IPS DF 6.9 (cell line): ENCODE results near the gene RNF39.
A peak's percentile ranks its signal among the peaks of the same experiment; 100 is the strongest.

Experiments
- DNase-seq: peaks from one replicate; pipeline ENCODE4 v3.0.0-alpha.2; 2013; ENCODE audit warnings: low read depth, low spot score
- H3K27ac ChIP-seq: one replicate; pipeline ENCODE4 v1.5.1; 2013; ENCODE audit warnings: low read length, control low read depth
- H3K27me3 ChIP-seq: 2 replicates; pipeline ENCODE4 v1.6.1; 2013; ENCODE audit warnings: mild to moderate bottlenecking, low read length; ENCODE audit not compliant: control insufficient read depth, insufficient read depth
- H3K36me3 ChIP-seq: 2 replicates; pipeline ENCODE4 v1.6.1; 2013; ENCODE audit warnings: low read length; ENCODE audit not compliant: control insufficient read depth, insufficient read depth
- H3K4me1 ChIP-seq: 2 replicates; pipeline ENCODE4 v1.6.1; 2013; ENCODE audit warnings: low read length; ENCODE audit not compliant: control insufficient read depth, insufficient read depth
- H3K4me3 ChIP-seq: 2 replicates; pipeline ENCODE4 v1.5.1; 2013; ENCODE audit warnings: mild to moderate bottlenecking, low read length
- H3K9me3 ChIP-seq: 2 replicates; pipeline ENCODE4 v1.6.1; 2013; ENCODE audit warnings: low read length, inconsistent platforms; ENCODE audit not compliant: control insufficient read depth, insufficient read depth
- whole genome bisulfite sequencing: extraction: QIAGEN DNeasy Blood & Tissue Kit; methylation state at CpG from one replicate; pipeline ENCODE4 v1.1.7; 2013; ENCODE audit warnings: mixed read lengths, missing lambda C conversion rate; ENCODE audit not compliant: insufficient read length, insufficient coverage; 5-methylcytosine and 5-hydroxymethylcytosine counted together

The RNF39 gene

DNA sequence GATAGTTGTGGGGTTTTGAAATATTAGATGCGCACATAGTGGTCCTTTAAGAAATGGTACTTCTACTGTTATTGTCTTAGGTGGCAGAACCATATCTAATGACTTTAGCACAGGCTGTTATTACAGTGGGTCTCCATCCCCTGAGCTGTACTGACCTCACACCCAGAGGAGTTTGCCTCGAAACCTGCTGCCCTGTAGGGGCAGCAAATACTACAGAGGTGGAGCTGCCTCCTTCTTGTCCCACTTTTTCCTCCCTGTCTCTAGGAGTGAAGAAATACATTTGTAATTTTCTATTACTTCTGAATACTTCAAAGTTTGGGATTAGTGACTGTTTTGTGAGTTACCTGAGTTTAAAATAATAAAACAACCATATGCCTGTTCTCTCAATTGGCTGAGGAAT lies 29.1 kb upstream of the RNF39 start:
- H3K4me1 ChIP-seq = peaks cover 6% of the 10 kb centered on the region
- peaks cover 32% of the 10 kb centered on the region for H3K27me3 ChIP-seq
- WGBS = no CpG with 5 or more reads among the region's 2 CpGs

GRCh38 chr6:30103872-30104179 lies 28.3 kb upstream of the RNF39 start:
- H3K36me3 ChIP-seq = no peaks in the 10 kb centered on the region
- peaks cover 6% of the 10 kb centered on the region for H3K4me1 ChIP-seq
- peak overlapping the region; percentile 33; the same call in 1 of the 2 replicates for H3K4me3 ChIP-seq
- peaks cover 36% of the 10 kb centered on the region for H3K27me3 ChIP-seq
- no CpG with 5 or more reads among the region's 3 CpGs for WGBS
- DNase-seq = no peak
- H3K9me3 ChIP-seq = no peaks in the 10 kb centered on the region
- no peak overlapping the region for H3K27ac ChIP-seq

More for the DNA sequence above, 29.1 kb upstream of the RNF39 start:
- no peaks in the 10 kb centered on the region for H3K36me3 ChIP-seq
- no peak overlapping the region for H3K27ac ChIP-seq
- no peak for DNase-seq
- no peak overlapping the region for H3K4me3 ChIP-seq
- H3K9me3 ChIP-seq = no peaks in the 10 kb centered on the region

DNA sequence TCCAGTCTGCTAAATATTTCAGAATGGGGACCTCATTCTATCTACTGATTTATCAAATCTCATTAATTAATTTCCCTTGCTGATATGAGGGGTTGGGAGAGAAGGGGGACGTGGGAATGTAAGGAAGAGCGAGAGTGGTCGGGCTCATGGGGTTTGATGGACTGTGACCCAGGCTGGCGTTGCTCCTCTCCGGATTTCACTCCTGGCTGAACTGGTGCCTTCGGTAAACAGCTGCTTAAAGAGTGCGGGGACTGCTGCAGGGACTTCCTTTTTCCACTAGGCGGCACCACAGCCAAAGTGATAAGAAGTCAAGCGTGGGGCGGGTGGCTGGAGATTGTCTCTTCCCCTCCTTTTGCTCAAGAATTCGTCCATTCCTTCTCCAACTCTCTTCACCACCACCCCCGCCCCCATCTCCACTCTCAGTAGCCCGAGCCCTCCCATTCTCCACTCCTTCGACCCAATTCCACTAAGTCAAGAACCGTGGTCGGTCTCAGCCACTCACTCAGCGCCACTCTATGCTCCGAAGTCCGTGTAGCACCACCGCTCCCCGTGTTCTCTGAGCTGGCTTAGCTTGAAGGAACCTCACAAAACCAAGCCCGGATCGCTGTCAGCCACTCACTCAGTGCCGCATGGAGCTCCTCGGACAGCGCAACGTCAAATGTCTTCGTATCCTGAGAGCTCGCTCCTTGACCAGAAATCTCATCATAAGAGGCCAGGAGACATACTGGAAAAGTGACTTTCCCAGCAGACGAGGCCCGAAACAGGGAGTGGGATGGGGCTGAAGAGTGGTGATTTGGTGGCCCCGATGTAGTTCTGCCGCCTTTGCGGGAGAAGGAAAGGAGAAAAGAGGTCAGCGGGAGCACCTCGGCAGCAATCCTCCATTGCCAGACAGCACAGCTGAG lies 27.7 kb upstream of the RNF39 start:
- peaks cover 6% of the 10 kb centered on the region for H3K4me1 ChIP-seq
- H3K4me3 ChIP-seq = peak overlapping the region; percentile 33; the same call in 1 of the 2 replicates
- no CpG with 5 or more reads among the region's 36 CpGs for WGBS
- no peak for DNase-seq
- no peaks in the 10 kb centered on the region for H3K9me3 ChIP-seq
- no peaks in the 10 kb centered on the region for H3K36me3 ChIP-seq
- no peak overlapping the region for H3K27ac ChIP-seq
- H3K27me3 ChIP-seq = peaks cover 40% of the 10 kb centered on the region

- WGBS = no CpG with 5 or more reads among the region's 15 CpGs
- Histone ChIP-seq H3K9me3 (no peaks in the 10 kb centered on the region), H3K4me3 (peak overlapping the region; percentile 3; the same call in 1 of the 2 replicates), H3K27ac (no peak overlapping the region), H3K4me1 (peaks cover 6% of the 10 kb centered on the region), H3K36me3 (no peaks in the 10 kb centered on the region), H3K27me3 (peaks cover 42% of the 10 kb centered on the region)
- DNase-seq = no peak
Observed at GRCh38 chr6:30102414-30102969, 26.9 kb upstream of the RNF39 start.

- peak; percentile 70 for DNase-seq
- WGBS = no CpG with 5 or more reads among the region's 51 CpGs
- H3K4me3 ChIP-seq = peak overlapping the region; percentile 21; the same call in 1 of the 2 replicates
- H3K27ac ChIP-seq = no peak overlapping the region
- H3K27me3 ChIP-seq = peaks cover 42% of the 10 kb centered on the region
- H3K36me3 ChIP-seq = no peaks in the 10 kb centered on the region
- H3K9me3 ChIP-seq = no peaks in the 10 kb centered on the region
- H3K4me1 ChIP-seq = peaks cover 6% of the 10 kb centered on the region
Observed at GRCh38 chr6:30101444-30102413, 26.2 kb upstream of the RNF39 start.

DNA sequence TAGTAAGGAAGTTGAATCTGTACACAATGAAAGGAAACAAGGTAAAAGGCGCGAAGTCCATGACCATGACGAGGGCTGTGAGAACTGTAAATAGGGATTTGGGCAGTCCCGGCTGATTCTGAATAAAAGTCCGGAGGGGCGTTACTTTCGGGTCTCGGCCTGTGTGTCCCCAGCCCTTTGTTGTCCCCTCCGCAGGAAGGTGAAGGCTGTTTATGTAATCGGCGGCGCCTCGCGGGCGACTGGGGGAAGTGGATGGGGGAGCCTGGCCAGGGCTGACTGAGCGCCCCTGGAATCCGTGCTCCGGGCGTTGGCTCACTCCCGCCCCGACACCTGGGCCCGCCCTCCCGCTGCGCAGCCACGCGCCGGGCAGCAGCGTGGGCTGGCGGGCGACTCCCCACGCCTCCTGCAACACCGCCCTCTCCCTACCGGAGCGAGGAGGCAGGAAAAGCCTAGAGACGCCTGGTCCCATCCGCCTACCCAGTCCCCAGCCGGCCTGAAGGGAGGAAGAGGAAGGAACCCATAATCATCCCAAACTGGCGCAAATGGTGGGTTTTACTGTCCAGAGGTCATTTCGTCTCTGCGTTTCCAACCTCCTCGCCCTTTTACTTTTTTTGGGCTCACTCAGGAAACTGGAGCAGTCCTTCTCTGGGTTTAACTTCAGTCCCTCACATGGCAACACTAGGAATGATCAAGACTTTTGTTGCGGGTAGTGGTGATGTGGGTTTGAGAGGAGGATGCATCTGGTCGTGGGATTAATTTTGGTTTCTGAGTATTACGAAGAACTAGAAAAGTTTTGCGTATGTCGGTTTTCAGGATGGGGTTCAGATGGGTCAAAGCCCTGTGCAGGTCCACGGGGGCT lies 25.2 kb upstream of the RNF39 start:
- no CpG with 5 or more reads among the region's 47 CpGs for WGBS
- Histone ChIP-seq H3K9me3 (no peaks in the 10 kb centered on the region), H3K4me3 (peak overlapping the region; percentile 54; the same call in 1 of the 2 replicates), H3K36me3 (no peaks in the 10 kb centered on the region), H3K27me3 (peaks cover 42% of the 10 kb centered on the region), H3K27ac (no peak overlapping the region), H3K4me1 (peaks cover 6% of the 10 kb centered on the region)
- no peak for DNase-seq

DNA sequence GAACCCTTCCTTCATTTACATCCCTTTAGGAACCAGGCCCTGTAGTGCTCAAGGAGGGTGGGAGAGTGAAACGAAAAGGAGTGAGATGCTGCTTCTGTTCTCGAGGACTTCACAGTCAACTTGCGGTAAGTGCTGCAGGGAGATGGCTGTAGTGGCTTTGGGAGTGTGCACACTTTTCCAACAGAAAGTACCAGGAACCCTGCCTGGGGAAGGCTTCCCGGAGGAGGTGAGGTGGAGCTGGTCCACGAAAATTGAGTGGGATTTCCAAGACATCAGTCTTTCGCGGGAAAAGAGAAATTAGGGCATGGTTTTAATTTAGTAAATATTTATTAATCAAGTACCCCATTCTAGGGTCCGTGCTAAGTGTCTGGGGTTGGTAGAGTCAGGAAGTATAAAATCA lies 24.6 kb upstream of the RNF39 start:
- Histone ChIP-seq H3K27ac (no peak overlapping the region), H3K9me3 (no peaks in the 10 kb centered on the region), H3K4me3 (no peak overlapping the region; the same call in 1 of the 2 replicates), H3K36me3 (no peaks in the 10 kb centered on the region), H3K4me1 (peaks cover 6% of the 10 kb centered on the region), H3K27me3 (peaks cover 42% of the 10 kb centered on the region)
- WGBS = no CpG with 5 or more reads among the region's 8 CpGs
- DNase-seq = no peak

DNA sequence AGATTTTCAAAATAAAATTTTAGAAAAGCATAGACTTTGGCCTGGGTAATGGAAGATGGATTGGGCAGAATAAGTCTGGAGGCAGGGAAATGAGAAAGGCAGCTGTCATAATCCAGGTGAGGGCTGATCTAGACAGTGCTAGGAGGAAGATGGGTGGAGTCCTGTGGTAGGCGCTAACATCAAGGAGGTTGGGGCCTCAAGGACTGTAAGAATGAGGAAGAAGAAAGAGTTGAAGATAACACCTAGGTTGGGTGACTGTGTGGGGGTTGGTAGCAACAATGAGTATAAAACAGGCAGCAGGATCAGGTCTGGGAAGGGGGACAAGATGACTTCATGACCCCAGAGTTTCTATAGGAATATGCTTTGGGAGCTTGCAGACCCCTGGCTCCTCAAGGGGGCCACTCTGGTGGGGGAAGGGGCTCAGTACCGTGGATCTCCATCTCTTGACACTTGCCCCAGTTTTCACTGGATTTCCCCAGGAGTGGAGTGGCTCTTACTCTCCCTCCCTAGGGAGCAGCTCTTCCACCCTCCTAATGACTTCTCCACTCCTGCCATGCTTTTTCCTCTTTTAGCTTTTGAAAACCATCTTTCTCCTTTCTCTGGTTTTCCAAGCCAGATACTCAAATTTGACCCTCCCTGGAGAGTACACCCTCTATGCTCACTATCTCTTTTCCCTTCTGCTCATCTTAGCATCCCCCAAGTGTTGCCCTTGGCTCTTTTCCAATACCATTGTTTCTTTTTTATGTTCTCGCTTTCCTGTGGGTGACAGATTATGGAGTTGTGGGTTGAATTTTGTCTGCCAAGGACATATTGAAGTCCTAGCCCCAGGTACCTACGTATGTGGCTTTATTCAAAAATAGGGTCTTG lies 22.6 kb upstream of the RNF39 start:
- H3K4me1 ChIP-seq = peaks cover 6% of the 10 kb centered on the region
- no CpG with 5 or more reads among the region's 4 CpGs for WGBS
- H3K36me3 ChIP-seq = no peaks in the 10 kb centered on the region
- DNase-seq = no peak
- peaks cover 37% of the 10 kb centered on the region for H3K27me3 ChIP-seq
- no peaks in the 10 kb centered on the region for H3K9me3 ChIP-seq
- H3K4me3 ChIP-seq = no peak overlapping the region
- no peak overlapping the region for H3K27ac ChIP-seq

GRCh38 chr6:30096829-30097228 lies 21.3 kb upstream of the RNF39 start:
- WGBS = no CpG with 5 or more reads among the region's 1 CpG
- no peak overlapping the region for H3K27ac ChIP-seq
- H3K9me3 ChIP-seq = no peaks in the 10 kb centered on the region
- peaks cover 6% of the 10 kb centered on the region for H3K4me1 ChIP-seq
- H3K27me3 ChIP-seq = peaks cover 30% of the 10 kb centered on the region
- no peaks in the 10 kb centered on the region for H3K36me3 ChIP-seq
- H3K4me3 ChIP-seq = no peak overlapping the region
- DNase-seq = no peak
